WTC11 (cell line): ENCODE results near the gene SLC38A8.

Experiments used
- AFF4 ChIP-seq: sonication (generic); formaldehyde crosslinking; IDR thresholded peaks from 2 replicates; pipeline ENCODE4 v1.8.1; 2023; ENCODE audit warnings: mild to moderate bottlenecking, missing genetic modification reagents, borderline replicate concordance
- CREB1 ChIP-seq: sonication (generic); formaldehyde crosslinking; IDR thresholded peaks from 2 replicates; pipeline ENCODE4 v1.8.0; 2023; ENCODE audit warnings: mild to moderate bottlenecking, missing genetic modification reagents
- MAX ChIP-seq: sonication (generic); formaldehyde crosslinking; IDR thresholded peaks from 2 replicates; pipeline ENCODE4 v1.8.0; 2022; ENCODE audit warnings: mild to moderate bottlenecking, missing genetic modification reagents
- NFYB ChIP-seq: sonication (generic); formaldehyde crosslinking; conservative IDR thresholded peaks from 2 replicates; pipeline ENCODE4 v1.8.0; 2022; ENCODE audit warnings: low read depth, missing genetic modification reagents
- USF1 ChIP-seq: sonication (generic); formaldehyde crosslinking; IDR thresholded peaks from 2 replicates; pipeline ENCODE4 v1.8.0; 2022; ENCODE audit warnings: mild to moderate bottlenecking, missing genetic modification reagents

- TF ChIP-seq CREB1 (CRISPR knock-in tag): no peak
- TF ChIP-seq NFYB (CRISPR knock-in tag): no peak
- TF ChIP-seq USF1 (CRISPR knock-in tag): no peak
- TF ChIP-seq AFF4 (CRISPR knock-in tag): no peak
- no peak for TF ChIP-seq MAX
Observed at GRCh38 chr16:83968891-83969649, 73.5 kb downstream of the SLC38A8 start.
